ENCODE results near the gene TH.

Gene TH

DNA sequence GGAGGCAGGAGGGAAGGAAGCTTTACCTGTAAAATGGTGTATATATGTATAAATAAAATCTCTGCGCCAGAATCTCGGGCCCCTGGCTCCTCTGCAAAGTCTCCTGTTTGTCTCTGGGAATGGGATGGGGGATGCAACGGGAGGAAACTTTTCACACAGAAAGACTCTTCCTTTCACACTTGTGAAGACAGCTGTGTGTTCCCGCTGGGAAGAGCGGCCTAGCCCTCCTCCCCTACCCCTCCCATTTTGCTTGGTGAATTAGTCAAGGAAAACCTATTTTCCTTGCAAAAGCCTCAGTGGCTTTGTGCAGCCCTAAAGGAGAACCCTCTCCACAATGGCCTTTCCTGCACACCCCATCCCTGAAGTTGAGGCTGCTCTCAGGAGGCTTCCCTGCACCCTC, 23.0 kb downstream of the TH start:
- in situ Hi-C loops (cut with HindIII; ENCODE audit: low sequenced_read_pairs) = loop anchor here (10.0 kb wide), 1 partner anchor 524 kb away; the partner anchor contains the start of genes KRTAP5-4 and KRTAP5-5

DNA sequence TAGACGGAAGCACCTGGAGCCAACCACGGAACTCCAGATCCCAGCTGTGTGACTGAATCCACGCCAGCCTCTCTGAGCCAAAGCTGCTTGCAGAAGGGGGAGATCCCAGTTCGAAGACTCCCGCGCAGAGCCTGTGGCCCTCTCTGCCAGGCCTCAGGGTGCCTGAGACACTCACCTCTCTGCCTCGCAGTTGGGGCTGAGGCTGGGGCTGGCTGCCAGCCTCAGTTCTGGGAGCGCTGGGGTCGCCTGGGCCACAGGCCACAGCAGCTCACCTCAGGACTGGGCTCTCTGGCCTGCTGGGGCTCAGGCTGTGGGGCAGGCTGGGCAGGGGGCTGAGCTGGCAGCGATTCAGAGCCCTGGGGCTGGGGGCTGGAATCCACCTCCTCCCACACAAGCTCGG, 24.2 kb downstream of the TH start:
- in situ Hi-C loops (cut with HindIII; ENCODE audit: low sequenced_read_pairs) = loop anchor here (10.0 kb wide), 1 partner anchor 523 kb away; the partner anchor contains the start of genes KRTAP5-4 and KRTAP5-5

DNA sequence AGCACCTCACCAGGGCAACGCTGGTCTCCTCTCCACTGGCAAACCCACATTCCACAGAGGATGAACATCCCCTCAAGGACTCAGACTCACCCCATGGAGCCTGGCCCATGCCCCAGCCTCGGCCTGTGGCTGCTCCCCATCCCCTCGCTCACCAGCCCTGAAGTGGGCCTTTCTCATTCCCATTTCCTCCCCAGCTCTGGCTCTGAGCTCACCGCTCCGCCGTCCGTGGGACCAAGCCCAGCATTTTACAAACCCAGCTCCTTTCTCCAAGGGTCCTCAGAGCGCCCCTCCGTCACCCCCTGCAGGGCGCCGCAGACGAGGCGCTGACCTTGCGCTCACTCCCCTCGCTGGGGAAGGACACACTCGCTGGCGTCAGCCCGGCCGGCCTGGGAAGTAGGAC, 25.6 kb downstream of the TH start:
- in situ Hi-C loops (cut with HindIII; ENCODE audit: low sequenced_read_pairs) = loop anchor here (10.0 kb wide), 1 partner anchor 521 kb away; the partner anchor contains the start of genes KRTAP5-4 and KRTAP5-5

DNA sequence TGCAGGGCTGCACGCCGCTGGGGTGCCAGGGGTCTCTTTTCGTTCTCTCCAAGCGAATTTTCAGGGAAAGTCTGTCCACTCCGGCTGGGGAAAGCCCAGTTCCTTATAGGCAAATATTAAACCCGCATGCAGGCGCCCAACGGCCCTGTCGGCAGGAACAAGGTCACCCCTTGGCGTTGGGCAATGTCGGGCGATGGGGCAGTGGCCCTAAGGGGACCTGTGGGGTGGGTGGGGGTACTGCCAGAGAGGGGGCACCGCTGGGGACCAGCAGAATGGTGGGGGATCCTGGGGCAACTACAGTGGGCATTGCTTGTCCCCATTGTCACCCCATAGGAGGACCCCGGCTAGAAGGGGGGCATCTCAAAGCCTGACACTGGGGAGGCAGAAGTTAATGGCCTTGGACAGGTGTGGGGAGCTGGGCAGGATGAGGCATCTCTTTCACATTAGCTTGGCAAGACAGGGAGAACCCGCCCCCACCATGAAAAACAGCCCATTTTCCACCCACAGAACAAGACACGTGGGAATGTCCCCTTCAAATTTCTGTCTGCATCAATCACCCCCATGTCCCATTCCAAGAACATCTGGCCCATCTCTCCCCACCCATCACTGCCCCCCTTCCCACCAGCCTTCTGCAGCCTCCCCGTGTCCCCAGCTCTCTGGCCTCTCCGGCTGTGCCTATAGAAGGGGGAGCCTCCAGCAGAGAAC, 26.9 kb downstream of the TH start:
- in situ Hi-C loops (cut with HindIII; ENCODE audit: low sequenced_read_pairs) = loop anchor here (10.0 kb wide), 1 partner anchor 520 kb away; the partner anchor contains the start of genes KRTAP5-4 and KRTAP5-5

DNA sequence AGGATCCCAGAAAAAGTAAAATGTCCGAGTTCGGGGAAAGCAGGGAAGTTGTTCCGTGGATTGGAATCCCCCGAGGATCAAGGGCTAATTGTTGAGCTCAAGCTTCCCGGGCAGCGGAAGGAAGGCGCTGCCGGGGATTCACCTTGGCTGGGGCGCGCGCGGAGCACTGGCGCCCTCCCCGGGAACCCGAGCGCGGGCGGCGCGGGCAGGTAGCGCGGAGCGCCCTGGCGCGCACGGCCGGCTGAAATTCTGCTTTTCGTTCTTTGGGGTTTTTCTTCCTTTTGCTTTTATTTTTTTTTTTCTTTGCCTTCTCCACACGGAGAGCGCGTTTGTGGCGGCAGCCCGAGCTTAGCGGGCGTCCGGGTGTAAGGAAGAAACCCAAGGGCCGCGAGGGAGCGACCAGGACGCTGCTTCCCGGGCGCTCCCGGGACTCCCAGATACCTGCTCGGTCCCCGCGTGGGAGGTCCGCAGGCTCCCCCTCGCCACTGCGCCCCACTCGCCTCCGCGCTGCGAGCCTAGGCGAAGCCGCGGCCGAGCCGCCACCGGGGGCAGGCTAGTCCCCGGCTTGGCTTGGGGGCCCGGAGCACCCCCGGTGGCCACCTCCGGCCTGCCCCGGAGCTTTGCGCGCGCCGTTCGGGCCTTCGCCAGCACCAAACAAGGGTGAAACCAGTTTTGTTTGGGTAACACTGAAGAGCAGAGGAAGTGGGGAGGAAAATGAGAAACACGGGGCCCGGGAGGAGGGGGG, 27.6 kb downstream of the TH start:
- in situ Hi-C loops (cut with HindIII; ENCODE audit: low sequenced_read_pairs) = loop anchor here (10.0 kb wide), 1 partner anchor 519 kb away; the partner anchor contains the start of genes KRTAP5-4 and KRTAP5-5

DNA sequence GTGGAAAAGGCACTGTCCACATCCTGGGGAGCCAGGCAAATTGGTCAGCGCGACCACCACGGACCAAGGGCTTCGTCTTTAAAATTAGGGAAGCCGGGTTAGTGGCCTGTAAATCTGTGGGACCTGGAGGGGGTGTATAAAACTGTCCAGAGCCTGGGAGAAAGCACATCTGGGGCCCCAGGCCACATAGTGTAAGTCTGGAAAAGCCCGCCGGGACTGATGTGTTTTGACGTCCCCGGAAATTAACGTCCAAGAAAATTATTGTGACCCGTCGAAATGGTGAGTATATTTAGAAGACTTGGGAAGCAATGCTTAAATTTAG, 28.2 kb downstream of the TH start:
- in situ Hi-C loops (cut with HindIII; ENCODE audit: low sequenced_read_pairs) = loop anchor here (10.0 kb wide), 1 partner anchor 519 kb away; the partner anchor contains the start of genes KRTAP5-4 and KRTAP5-5

DNA sequence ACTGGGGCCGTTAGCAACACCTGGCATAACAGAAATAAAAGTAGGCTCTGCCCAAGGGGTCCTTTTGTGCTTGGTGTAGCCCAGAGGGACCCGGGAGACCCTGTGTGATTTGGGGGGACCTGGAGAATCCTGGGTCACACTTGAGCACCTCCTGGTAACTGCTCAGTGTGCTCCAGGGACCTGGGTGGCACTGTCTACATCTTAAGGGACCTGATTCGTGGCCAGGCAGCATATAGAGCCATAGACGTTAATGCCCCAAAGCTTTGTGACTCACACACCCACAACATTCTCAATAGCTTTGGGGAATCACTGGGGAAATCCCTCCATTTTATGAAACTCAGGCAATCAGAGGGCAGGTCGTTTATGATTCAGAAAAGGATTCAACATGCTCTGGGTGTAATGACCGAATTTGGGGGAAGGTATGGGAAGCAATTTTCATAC, 28.8 kb downstream of the TH start:
- in situ Hi-C loops (cut with HindIII; ENCODE audit: low sequenced_read_pairs) = loop anchor here (10.0 kb wide), 1 partner anchor 518 kb away; the partner anchor contains the start of genes KRTAP5-4 and KRTAP5-5

DNA sequence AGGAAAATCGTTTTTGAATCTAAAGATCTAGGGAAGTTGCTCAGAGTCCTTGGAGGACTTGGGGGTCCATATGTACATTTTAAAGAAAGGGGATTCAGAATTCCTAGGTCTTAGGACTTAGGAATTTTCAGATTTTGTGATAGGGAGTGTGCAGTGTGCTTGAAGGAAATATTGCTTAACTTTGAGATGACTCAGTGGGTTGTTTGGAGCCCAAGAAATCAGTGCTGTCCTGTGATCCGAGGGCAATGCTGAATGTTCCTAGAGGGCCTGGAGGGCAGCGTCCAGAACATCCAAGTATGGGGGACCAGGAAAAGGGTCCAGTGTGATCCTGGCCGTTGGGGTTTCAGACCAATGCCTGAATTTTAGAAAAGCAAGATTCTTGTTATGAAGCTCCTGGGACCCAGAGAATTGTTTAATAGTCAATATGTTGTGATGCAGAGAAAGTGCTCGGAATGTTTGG, 29.3 kb downstream of the TH start:
- in situ Hi-C loops (cut with HindIII; ENCODE audit: low sequenced_read_pairs) = loop anchor here (10.0 kb wide), 1 partner anchor 518 kb away; the partner anchor contains the start of genes KRTAP5-4 and KRTAP5-5

DNA sequence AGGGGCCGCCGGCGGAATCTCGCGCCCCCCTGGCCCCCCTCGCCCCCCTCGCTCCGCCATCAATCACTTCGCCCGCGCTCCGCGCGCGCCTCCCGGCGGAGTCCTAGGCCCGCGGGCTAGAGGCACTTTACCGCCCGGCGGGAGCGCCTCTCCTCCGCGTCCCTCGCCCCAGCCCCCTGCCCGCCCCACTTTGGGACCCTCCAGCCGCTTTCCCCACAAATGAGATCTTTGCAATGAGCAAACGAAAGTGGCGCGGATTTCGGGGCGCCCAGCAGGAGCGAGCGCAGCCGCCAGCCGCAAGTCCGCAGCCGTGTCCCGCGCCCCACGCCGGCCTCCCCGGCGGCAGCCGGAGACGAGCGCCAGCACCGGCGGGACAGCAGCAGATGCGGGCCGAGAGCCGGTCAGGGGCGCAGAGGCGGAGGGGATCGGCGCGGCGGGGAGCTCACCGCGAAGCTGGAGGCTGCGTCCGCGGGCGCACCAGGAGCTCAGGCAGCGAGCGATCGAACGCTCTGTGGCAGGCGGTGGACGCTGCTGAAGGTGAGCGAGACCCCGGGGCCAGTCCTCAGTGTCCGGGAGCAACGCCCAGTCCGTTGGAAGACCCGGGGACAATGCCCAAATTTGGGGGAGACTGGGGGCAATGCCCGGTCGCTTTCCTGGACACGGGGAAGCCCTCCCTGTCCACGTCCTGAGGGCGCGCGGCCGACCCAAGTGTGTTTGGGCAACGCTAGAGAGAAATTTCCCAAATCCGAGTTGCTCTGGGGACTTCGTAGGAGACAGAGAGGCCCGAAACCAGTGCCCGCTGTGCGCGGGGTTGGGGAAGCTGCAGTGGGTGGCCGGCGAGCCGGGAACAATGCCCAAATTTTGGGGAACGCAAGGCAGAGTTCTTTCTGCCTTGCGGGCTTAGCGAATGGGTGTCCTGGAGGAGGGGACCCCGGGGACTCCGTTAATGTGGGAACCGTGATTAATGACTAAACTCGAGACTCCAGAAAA, 30.9 kb downstream of the TH start:
- in situ Hi-C loops (cut with HindIII; ENCODE audit: low sequenced_read_pairs) = loop anchor here (10.0 kb wide), 1 partner anchor 516 kb away; the partner anchor contains the start of genes KRTAP5-4 and KRTAP5-5

DNA sequence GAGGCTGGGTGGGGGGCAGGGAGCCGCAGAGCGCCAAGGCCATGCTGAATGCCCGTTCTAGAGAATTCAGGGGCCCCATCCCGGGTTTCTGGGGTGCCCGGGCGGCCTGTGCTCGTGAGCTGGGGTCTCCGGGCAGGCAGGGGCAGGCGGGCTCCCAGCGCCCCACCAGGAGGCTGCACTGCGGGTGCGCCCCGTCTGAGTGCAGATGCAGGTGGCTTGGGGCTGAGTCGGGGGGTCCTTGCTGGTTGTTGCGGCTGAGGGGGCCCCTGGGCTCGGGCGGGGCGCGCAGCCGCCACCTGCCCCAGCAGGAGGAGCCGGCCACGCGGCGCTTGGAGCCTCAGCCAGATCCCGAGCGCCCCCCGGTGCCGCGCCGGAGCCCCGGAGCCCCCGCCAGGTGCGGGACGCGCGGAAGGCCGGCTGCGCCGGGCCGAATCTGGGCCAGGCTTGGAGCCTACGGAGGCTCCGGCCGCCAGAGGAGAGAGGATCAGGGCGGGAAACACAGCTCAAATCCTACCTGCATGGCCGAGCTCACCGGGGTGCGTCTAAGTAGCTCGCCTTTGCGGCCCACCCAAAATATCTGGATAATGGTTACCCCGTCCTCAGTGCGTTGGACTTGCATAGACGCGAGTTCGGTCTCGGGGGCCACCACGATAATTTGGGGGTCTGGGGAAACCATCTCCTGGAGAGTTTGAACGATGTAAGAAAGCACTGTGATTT, 31.8 kb downstream of the TH start:
- in situ Hi-C loops (cut with HindIII; ENCODE audit: low sequenced_read_pairs) = loop anchor here (10.0 kb wide), 1 partner anchor 515 kb away; the partner anchor contains the start of genes KRTAP5-4 and KRTAP5-5

DNA sequence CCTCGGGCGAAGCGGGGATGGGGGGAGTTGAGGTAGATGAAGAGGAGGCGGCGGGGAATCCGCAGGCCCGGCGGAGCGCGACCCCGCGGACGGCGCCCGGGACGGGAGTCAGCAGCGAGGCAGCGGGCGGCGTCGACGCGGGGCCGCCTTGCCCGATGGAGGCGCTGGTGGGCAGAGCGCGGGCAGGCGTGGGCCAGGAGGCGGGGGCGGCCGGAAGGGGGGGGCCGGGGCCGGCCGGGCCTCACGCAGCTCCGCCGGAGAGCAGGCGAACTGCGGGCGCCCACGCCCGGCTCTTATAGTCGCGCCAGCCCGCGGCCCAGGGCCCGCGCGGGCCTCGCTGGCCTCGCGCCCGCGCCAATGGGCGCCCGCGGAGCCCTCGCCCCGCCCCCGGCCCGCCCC, 32.5 kb downstream of the TH start, which contains the start of gene IGF2:
IGF2 (minus strand) TSS at position 267 of the 399 bp plus-strand sequence. CDS start 3,866 bp downstream, outside the sequence.
- in situ Hi-C loops (cut with HindIII; ENCODE audit: low sequenced_read_pairs) = no loop called here

DNA sequence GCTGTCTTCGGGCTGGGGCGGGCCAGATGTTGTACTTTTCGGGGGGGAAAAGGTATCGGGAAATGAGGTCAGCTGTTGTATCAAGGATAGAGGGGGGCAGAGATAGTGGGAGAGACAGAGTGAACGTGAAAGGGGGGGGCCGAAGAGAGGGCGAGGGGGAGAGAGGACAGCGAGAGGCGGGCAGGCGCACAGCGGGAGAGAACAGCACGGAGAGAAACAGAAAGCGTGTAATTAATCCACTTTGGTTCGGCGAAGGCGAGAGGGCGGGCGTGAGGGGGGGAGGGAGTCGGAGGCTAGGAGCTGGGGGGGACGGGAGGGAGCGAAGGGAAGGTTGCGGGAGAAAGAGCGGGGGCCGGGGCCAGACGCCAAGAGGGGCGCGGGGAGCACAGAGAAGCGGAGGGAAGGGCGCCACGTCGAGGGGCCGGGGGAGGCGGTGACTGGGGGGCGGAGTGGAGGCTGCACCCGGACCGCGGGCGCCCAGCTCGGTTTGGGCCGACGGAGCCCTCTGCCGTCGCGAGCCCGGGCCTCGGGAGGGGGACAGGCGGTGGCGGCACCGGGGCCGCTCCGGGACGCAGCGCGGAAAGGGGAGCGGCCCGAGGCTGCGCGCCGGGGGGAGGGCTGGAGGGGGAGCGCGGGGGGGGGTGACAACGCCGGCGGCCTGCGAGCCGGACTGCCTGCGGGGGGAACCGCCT, 33.0 kb downstream of the TH start:
- in situ Hi-C loops (cut with HindIII; ENCODE audit: low sequenced_read_pairs) = no loop called here

DNA sequence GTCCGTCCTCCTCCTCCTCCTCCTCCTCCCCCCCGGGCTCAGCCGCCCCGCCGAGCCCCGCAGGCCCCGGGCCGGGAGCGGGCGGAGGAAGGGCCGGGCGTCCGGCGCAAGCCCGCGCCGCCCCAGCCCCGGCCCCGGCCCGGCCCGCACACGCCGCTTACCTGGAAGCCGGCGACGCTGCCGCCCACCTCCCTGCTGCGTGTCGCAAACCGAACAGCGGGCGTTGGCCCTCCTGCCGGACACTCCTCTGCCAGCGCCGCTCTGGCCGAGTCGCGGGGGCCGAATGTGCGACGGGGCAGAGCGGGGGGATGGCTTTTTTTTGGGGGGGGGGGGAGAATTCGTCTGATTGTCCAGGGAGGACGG, 33.6 kb downstream of the TH start:
- in situ Hi-C loops (cut with HindIII; ENCODE audit: low sequenced_read_pairs) = no loop called here

DNA sequence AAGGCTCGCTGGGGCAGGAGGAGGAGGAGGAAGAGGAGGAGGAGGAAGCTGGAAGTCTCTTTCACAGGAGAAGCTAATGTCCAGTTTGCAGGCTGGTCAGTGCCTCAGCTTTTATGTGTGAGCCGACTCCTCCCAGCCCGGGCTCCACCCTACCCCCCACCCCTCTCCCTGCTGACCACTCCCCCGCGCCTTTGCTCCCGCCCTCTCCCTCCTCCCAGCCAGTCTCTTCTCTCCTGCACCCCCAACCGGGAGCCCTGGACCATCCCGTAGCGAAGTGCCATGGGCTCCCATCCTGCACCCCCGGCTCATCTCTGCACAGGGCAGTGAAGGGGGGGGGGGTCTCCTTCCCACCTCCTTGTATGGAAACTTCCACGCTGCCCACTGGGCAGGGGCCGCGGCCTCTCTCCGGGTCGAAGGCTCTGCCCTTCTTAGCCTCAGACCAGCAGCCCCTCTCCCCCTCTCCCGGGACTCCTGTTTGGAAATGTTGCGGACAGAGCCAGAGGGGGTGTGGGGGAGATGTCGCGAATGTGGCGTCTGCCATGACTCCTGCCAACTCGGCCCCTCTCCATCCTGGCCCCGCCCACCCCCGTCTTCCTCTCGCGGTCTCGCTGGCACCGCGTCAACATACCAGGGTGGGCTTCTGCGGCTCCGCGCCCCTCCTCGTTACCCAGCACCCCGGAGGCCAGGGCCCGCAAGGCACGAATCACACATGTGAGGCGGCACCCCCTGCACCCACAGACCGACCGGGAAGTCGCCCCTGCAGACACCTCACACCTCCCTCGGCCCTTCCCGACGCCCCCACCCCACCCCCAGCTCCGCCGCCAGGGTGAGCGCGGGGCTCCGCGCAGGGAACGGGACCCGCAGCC, 34.2 kb downstream of the TH start:
- in situ Hi-C loops (cut with HindIII; ENCODE audit: low sequenced_read_pairs) = no loop called here

DNA sequence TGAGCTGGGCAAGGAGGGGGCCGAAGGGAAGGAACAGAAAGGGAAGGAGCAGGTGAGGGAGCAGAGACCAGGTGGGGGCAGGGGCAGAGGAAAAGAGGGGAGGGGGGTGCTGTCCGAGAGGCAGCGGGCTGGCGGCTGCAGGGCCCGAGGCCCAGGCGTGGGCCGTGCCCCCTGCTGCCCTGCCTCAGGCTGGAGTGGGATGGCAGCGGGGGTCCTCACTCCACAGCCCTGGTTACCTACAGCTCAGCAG, 34.7 kb downstream of the TH start:
- in situ Hi-C loops (cut with HindIII; ENCODE audit: low sequenced_read_pairs) = no loop called here

DNA sequence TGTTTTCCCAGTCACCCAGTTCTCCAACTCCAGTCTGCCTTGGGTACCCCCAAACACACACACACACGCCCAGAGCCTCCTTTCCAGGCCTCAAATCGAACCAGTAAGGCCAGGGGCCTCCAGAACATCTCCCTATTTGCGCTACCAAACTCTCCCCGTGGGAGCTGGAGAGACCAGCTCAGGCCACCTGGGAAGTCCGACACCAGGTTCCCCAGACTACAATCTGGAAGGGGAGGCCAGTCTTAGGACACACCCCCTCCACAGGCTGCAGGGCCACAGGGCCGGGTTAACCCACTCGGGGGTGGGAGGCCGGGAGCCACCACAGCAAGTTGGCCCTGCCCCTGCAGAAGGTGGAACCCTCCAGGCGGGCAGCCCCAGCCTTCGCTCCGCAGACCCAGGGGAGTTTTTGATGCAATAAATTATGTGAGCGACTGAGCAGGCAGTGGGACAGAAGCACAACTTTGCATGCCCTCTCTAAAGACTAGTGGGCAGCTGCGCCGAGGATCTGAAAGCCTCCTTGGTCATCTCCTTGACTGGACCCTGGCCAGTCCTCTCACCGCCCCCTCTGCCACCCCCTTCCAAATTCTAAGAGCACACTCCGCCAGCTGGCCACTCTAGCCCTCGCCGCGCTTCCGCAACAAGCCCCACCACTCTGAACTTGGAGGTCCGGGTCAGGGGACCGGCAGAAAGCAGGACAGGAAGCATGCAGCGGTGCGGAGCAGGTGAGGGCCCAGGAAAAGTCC, 35.2 kb downstream of the TH start:
- in situ Hi-C loops (cut with HindIII; ENCODE audit: low sequenced_read_pairs) = no loop called here

DNA sequence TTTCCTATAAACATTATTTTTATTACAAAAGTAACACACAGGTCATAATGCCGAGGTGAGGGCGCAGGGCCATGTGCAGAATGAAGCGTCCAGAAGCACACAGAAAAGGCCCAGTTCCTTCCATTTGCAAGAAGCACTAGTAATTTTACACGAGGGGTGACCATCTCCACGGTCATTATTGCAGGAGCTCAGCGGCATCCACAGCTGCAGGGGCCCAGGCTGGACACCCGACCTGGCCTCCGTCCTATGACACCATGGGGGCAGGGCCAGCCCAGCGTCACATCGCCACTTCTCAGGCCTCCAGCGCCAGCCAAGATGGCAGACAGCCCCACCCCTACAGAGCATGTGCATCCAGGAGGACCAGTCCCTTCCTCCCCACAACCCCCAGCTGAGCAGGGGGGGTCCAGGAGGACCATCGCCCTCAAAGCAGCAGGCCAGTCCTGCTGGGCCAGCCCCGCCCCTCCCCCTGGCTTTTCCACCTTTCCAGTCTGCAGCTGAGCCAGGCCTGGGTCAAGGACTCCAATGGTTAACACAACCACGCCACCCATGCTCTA, 35.9 kb downstream of the TH start:
- in situ Hi-C loops (cut with HindIII; ENCODE audit: low sequenced_read_pairs) = no loop called here
